NB4 (cell line): ENCODE results near the gene MGAT3.

Source experiments
- DNase-seq: peaks from one replicate; pipeline ENCODE4 v3.0.0; 2010; ENCODE audit warnings: low read depth
- H3K4me3 ChIP-seq: one replicate; pipeline ENCODE4 v1.5.1; 2011; ENCODE audit warnings: mild to moderate bottlenecking, low read depth, low read length, moderate library complexity
- MYC ChIP-seq: IDR thresholded peaks from 2 replicates; pipeline ENCODE4 v1.6.1; 2011; ENCODE audit warnings: low read depth, low read length
- POLR2A ChIP-seq: IDR thresholded peaks from 2 replicates; pipeline ENCODE4 v1.6.1; 2011; ENCODE audit warnings: mild to moderate bottlenecking; ENCODE audit not compliant: insufficient read length; ENCODE audit errors: extremely low read depth
- TF ChIP-seq, protein P1 (sequence below): IDR thresholded peaks from 2 replicates; pipeline ENCODE4 v1.6.1; 2011; ENCODE audit warnings: low read depth, low read length
- TF ChIP-seq, protein P2 (sequence below): IDR thresholded peaks from one replicate; pipeline ENCODE4 v1.5.1; 2012; ENCODE audit warnings: low read depth, low read length

MGAT3 gene

DNA sequence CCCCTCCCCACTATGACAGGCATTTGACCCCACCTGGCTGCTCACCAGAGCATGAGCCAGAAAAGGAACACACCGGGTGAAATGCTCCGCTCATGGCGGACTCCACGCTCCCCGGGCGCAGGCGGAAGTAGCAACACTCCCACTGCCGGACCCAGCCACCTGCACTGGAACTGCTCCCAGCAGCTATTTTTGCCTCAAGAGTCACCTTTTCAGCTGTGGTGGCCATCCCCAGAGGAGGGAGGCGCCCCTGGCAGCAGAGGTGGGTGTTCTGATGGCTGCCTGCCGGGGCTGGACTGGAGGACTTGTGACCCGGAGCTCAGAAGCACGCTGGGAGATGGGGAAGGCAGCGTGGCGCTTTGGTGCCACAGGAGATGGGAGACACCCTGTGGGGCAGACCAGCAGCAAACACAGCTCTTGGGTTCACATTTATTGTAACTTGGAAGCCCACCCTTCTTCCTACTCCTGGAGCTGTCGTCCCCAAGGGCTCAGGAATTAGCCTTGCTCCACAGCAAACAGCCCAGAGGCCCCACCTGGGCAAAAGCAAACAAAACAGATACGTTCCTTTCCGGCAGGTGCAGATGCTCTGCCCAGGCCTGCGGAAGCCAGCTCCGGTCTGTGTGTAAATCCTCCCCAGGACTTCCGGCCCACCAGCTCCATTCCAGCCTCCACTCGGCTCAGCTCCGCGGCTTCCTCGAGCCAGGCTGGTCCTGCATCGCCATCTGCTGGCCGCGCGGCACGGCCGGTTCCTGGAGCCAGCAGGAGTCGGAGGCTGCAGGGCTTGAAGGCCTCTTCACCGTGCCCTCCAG lies 72.1 kb downstream of the MGAT3 start:
- TF ChIP-seq, protein P1, sequence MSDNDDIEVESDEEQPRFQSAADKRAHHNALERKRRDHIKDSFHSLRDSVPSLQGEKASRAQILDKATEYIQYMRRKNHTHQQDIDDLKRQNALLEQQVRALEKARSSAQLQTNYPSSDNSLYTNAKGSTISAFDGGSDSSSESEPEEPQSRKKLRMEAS, result no peak; the same call in 1 of the 2 replicates
- TF ChIP-seq, protein P2, sequence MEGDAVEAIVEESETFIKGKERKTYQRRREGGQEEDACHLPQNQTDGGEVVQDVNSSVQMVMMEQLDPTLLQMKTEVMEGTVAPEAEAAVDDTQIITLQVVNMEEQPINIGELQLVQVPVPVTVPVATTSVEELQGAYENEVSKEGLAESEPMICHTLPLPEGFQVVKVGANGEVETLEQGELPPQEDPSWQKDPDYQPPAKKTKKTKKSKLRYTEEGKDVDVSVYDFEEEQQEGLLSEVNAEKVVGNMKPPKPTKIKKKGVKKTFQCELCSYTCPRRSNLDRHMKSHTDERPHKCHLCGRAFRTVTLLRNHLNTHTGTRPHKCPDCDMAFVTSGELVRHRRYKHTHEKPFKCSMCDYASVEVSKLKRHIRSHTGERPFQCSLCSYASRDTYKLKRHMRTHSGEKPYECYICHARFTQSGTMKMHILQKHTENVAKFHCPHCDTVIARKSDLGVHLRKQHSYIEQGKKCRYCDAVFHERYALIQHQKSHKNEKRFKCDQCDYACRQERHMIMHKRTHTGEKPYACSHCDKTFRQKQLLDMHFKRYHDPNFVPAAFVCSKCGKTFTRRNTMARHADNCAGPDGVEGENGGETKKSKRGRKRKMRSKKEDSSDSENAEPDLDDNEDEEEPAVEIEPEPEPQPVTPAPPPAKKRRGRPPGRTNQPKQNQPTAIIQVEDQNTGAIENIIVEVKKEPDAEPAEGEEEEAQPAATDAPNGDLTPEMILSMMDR, result peak; percentile 95
- TF ChIP-seq MYC, result peak; percentile 71
- DNase-seq, result peak; percentile 94

DNA sequence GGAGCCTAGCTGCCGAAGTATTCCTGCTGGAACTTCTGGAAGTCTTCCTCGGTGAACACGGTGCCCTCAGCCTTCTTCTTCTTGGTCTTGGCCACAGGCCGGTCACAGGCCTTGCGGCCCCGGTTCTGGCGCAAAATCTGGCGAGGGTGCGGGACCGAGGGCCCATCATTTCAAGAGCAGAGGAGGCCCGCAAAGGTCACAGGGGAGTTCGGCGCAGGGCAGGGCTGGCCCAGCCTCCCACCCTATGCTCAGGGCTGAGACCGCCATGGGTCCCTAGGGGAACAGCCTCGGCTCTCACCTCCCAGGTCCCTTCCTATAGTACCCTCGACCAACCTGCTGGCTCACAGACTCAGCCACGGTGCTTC lies 72.7 kb downstream of the MGAT3 start:
- H3K4me3 ChIP-seq, result no peak overlapping the region
- DNase-seq, result no peak
- TF ChIP-seq, protein P1, result no peak
- TF ChIP-seq POLR2A, result no peak
- no peak for TF ChIP-seq MYC
- TF ChIP-seq, protein P2, result no peak

More for the DNA sequence above, 72.1 kb downstream of the MGAT3 start:
- peak overlapping the region; percentile 25 for H3K4me3 ChIP-seq

DNA sequence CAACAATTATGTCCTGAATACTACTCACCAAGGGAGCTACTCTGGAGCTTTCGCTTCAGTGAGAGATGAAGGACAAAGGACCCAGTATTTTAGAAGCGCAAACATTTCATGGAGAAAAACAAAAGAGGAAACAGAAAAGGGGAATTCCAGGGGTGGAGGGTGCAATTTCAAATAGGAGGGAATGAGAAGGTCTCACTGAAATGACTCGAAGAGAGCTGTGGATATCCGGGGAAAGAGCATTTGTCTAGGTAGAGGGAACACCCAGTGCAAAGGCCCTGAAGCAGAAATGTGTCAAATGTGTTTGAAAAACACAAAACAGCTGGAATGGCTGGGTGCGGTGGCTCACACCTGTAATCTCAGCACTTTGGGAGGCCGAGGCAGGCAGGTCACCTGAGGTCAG lies 73.3 kb downstream of the MGAT3 start:
- H3K4me3 ChIP-seq, result no peak overlapping the region
- no peak for TF ChIP-seq POLR2A
- no peak for DNase-seq

DNA sequence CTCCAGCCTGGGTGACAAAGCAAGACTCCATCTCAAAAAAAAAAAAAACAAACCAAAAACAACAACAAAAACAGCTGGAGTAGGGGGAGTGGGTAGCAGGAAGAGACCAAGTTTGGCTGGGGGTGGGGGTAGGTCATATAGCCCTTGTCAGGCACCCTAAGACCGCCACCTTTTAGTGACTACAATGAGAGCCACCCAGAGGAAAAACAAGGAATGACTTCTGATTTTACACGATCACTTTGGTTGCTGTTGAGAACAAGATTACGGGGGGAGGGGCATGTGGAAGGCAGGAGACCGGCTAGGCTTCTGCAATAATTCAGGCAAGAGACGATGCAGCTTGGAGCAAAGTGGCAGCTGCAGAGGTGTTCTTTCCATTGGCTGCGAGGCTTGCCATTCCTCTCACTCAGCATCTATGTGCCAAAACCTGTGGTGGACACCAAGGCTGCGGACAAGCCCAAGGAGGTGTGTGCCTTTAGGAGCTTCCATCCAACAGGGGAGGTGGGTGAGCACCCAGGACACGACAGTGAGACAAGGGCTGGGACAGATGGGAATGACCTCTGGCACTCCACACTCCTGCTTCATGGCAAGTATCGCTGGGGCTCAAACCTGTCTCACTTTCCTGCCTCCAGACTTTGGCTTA lies 74.0 kb downstream of the MGAT3 start:
- peak overlapping the region; percentile 91 for H3K4me3 ChIP-seq
- DNase-seq, result peak; percentile 76

GRCh38 chr22:39532215-39533073 lies 75.6 kb downstream of the MGAT3 start, which contains the start of gene RPS19BP1:
TSS of gene RPS19BP1 (minus strand) at chr22:39532748. CDS start at chr22:39532738, 10 bp downstream.
- TF ChIP-seq POLR2A, result peak; percentile 81
- TF ChIP-seq, protein P1, result peak; percentile 90
- TF ChIP-seq, protein P2, result no peak
- TF ChIP-seq MYC, result peak; percentile 44
- peak; percentile 99 for DNase-seq
- H3K4me3 ChIP-seq, result peak within 1 kb of the TSS; percentile 91

More for the DNA sequence above, 74.0 kb downstream of the MGAT3 start:
- TF ChIP-seq, protein P2, result peak; percentile 8
- TF ChIP-seq POLR2A (no peak), MYC (no peak)

GRCh38 chr22:39534092-39534506 lies 77.3 kb downstream of the MGAT3 start:
- no peak for DNase-seq
- H3K4me3 ChIP-seq, result no peak overlapping the region
- TF ChIP-seq, protein P1, result no peak
- TF ChIP-seq MYC (no peak), POLR2A (no peak)
- TF ChIP-seq, protein P2, result no peak
